Esophagus muscularis mucosa (tissue), 3 donors: ENCODE measurements around the gene CFLAR.

Source experiments
- POLR2A ChIP-seq: fragments of 450-650 bp; IDR thresholded peaks from one replicate; pipeline ENCODE4 v1.6.1; 2017; ENCODE audit warnings: antibody characterized with exemption, moderate library complexity, mild to moderate bottlenecking, low read depth
- POLR2AphosphoS5 ChIP-seq, 2 donors: sonication (generic); formaldehyde crosslinking; IDR thresholded peaks; one replicate each; pipeline ENCODE4 v1.6.1; 2017; ENCODE audit warnings: antibody characterized with exemption in 2 of 2
- TF ChIP-seq, protein P1 (sequence below), 3 experiments: fragments of 200-600 bp in 2 of 3; fragments of 450-650 bp in 1 of 3; sonication (generic) in 2 of 3; IDR thresholded peaks; one replicate each; pipeline ENCODE4 v1.5.1; 2017 to 2019; ENCODE audit warnings: antibody characterized with exemption in 3 of 3, mild to moderate bottlenecking in 2 of 3, moderate library complexity in 1 of 3

DNA sequence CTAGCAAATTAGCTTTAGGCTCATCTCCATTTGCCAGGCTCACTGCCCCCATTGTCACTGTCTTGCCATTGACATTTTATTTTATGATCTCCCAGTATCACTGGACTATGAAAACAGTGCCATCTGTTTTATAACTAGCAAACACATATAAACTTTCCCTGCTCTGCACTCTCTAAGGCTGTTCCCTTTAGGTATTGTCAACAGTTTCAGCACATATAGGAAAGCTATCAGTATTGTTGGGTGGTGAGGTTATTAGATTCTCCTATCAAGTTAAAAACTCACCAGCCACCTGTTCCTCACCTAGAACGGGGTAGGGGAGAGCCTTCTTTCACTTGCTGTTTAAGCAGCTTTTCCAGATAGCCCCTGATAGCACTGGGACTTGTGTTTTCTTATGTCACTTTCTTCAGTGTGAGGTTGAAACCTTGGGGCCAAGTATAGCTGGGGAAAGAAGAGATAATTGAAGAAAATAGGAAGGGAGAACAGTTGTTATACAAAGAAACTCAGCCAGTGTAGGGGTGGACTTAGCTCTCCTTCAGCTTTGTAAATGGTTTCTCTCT is 32.5 kb downstream of the CFLAR start:
- TF ChIP-seq, protein P1, sequence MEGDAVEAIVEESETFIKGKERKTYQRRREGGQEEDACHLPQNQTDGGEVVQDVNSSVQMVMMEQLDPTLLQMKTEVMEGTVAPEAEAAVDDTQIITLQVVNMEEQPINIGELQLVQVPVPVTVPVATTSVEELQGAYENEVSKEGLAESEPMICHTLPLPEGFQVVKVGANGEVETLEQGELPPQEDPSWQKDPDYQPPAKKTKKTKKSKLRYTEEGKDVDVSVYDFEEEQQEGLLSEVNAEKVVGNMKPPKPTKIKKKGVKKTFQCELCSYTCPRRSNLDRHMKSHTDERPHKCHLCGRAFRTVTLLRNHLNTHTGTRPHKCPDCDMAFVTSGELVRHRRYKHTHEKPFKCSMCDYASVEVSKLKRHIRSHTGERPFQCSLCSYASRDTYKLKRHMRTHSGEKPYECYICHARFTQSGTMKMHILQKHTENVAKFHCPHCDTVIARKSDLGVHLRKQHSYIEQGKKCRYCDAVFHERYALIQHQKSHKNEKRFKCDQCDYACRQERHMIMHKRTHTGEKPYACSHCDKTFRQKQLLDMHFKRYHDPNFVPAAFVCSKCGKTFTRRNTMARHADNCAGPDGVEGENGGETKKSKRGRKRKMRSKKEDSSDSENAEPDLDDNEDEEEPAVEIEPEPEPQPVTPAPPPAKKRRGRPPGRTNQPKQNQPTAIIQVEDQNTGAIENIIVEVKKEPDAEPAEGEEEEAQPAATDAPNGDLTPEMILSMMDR (IDR thresholded peaks at IDR 0.05), result no peak
- no peak for TF ChIP-seq POLR2A
- TF ChIP-seq POLR2AphosphoS5 (IDR thresholded peaks at IDR 0.05), result no peak
